ENCODE measurements around the gene NAA10.

The NAA10 gene

GRCh38 chrX:153909980-153910360, 24.9 kb downstream of the NAA10 start:
- Mint-ChIP-seq H3K27ac (no peak overlapping the region), H3K9me3 (no peaks in the 10 kb centered on the region), H3K4me1 (ENCODE audit: low read depth) (peaks cover 32% of the 10 kb centered on the region), H3K27me3 (no peaks in the 10 kb centered on the region), H3K4me3 (no peak overlapping the region), H3K36me3 (ENCODE audit: low read depth) (peaks cover 83% of the 10 kb centered on the region)
- intact Hi-C loops (cut with micrococcal nuclease): no loop called here

- Mint-ChIP-seq H3K9me3 (no peaks in the 10 kb centered on the region), H3K27me3 (no peaks in the 10 kb centered on the region), H3K4me3 (no peak overlapping the region), H3K36me3 (ENCODE audit: low read depth) (peaks cover 77% of the 10 kb centered on the region), H3K4me1 (ENCODE audit: low read depth) (peaks cover 37% of the 10 kb centered on the region), H3K27ac (no peak overlapping the region)
- intact Hi-C loops (cut with micrococcal nuclease): no loop called here
Observed at GRCh38 chrX:153909024-153909979, 25.5 kb downstream of the NAA10 start.

- Mint-ChIP-seq H3K9me3 (no peaks in the 10 kb centered on the region), H3K36me3 (ENCODE audit: low read depth) (peaks cover 67% of the 10 kb centered on the region), H3K4me3 (no peak overlapping the region), H3K27me3 (no peaks in the 10 kb centered on the region), H3K4me1 (ENCODE audit: low read depth) (peaks cover 47% of the 10 kb centered on the region), H3K27ac (peak overlapping the region; percentile 25)
- intact Hi-C loops (cut with micrococcal nuclease): no loop called here
Observed at GRCh38 chrX:153908219-153908860, 26.5 kb downstream of the NAA10 start.

- Mint-ChIP-seq H3K27ac (no peak overlapping the region), H3K9me3 (no peaks in the 10 kb centered on the region), H3K36me3 (ENCODE audit: low read depth) (peaks cover 58% of the 10 kb centered on the region), H3K27me3 (no peaks in the 10 kb centered on the region), H3K4me1 (ENCODE audit: low read depth) (peaks cover 55% of the 10 kb centered on the region), H3K4me3 (no peak overlapping the region)
- intact Hi-C loops (cut with micrococcal nuclease): no loop called here
Observed at GRCh38 chrX:153907456-153907855, 27.4 kb downstream of the NAA10 start.

GRCh38 chrX:153906126-153906917, 28.5 kb downstream of the NAA10 start:
- H3K4me3 Mint-ChIP-seq: no peak overlapping the region
- no peaks in the 10 kb centered on the region for H3K27me3 Mint-ChIP-seq
- intact Hi-C loops (cut with micrococcal nuclease): no loop called here
- peak overlapping the region; percentile 92 for H3K27ac Mint-ChIP-seq
- H3K36me3 Mint-ChIP-seq (ENCODE audit: low read depth): peaks cover 47% of the 10 kb centered on the region
- no peaks in the 10 kb centered on the region for H3K9me3 Mint-ChIP-seq
- H3K4me1 Mint-ChIP-seq (ENCODE audit: low read depth): peaks cover 67% of the 10 kb centered on the region

- H3K4me1 Mint-ChIP-seq (ENCODE audit: low read depth): peaks cover 74% of the 10 kb centered on the region
- intact Hi-C loops (cut with micrococcal nuclease): no loop called here
- no peak overlapping the region for H3K4me3 Mint-ChIP-seq
- H3K9me3 Mint-ChIP-seq: no peaks in the 10 kb centered on the region
- H3K27me3 Mint-ChIP-seq: no peaks in the 10 kb centered on the region
- H3K36me3 Mint-ChIP-seq (ENCODE audit: low read depth): peaks cover 43% of the 10 kb centered on the region
- peak overlapping the region; percentile 92 for H3K27ac Mint-ChIP-seq
Observed at GRCh38 chrX:153905481-153906095, 29.2 kb downstream of the NAA10 start.

GRCh38 chrX:153903991-153904957, 30.6 kb downstream of the NAA10 start, which contains the start of gene AVPR2:
Gene AVPR2 (plus strand): TSS chrX:153904673. CDS start chrX:153905146, 473 bp downstream.
- intact Hi-C loops (cut with micrococcal nuclease): no loop called here
- H3K4me1 Mint-ChIP-seq (ENCODE audit: low read depth): peaks cover 76% of the 10 kb centered on the region
- H3K4me3 Mint-ChIP-seq: peak within 1 kb of the TSS; percentile 61

GRCh38 chrX:153903238-153903980, 31.4 kb downstream of the NAA10 start:
- Mint-ChIP-seq H3K4me1 (ENCODE audit: low read depth) (peaks cover 69% of the 10 kb centered on the region), H3K9me3 (no peaks in the 10 kb centered on the region), H3K4me3 (peak overlapping the region; percentile 61), H3K27ac (peak overlapping the region; percentile 92), H3K36me3 (ENCODE audit: low read depth) (peaks cover 21% of the 10 kb centered on the region), H3K27me3 (no peaks in the 10 kb centered on the region)
- intact Hi-C loops (cut with micrococcal nuclease): no loop called here

More at GRCh38 chrX:153903991-153904957, 30.6 kb downstream of the NAA10 start, which contains the start of gene AVPR2:
- H3K27ac Mint-ChIP-seq: peak within 1 kb of the TSS; percentile 92
- peaks cover 30% of the 10 kb centered on the region for H3K36me3 Mint-ChIP-seq (ENCODE audit: low read depth)
- no peaks in the 10 kb centered on the region for H3K9me3 Mint-ChIP-seq
- no peaks in the 10 kb centered on the region for H3K27me3 Mint-ChIP-seq

- Mint-ChIP-seq H3K9me3 (no peaks in the 10 kb centered on the region), H3K4me1 (ENCODE audit: low read depth) (peaks cover 67% of the 10 kb centered on the region), H3K27ac (peak overlapping the region; percentile 92), H3K36me3 (ENCODE audit: low read depth) (peaks cover 11% of the 10 kb centered on the region), H3K27me3 (no peaks in the 10 kb centered on the region), H3K4me3 (no peak overlapping the region)
- intact Hi-C loops (cut with micrococcal nuclease): no loop called here
Observed at GRCh38 chrX:153902385-153902784, 32.5 kb downstream of the NAA10 start.

GRCh38 chrX:153901753-153902140, 33.1 kb downstream of the NAA10 start:
- H3K4me1 Mint-ChIP-seq (ENCODE audit: low read depth): peaks cover 62% of the 10 kb centered on the region

GRCh38 chrX:153900831-153901752, 33.7 kb downstream of the NAA10 start:
- Mint-ChIP-seq H3K36me3 (ENCODE audit: low read depth) (no peaks in the 10 kb centered on the region), H3K4me1 (ENCODE audit: low read depth) (peaks cover 55% of the 10 kb centered on the region), H3K27ac (peak overlapping the region; percentile 92), H3K9me3 (no peaks in the 10 kb centered on the region), H3K4me3 (peak overlapping the region; percentile 30), H3K27me3 (peaks cover 4% of the 10 kb centered on the region)
- intact Hi-C loops (cut with micrococcal nuclease): no loop called here

More at GRCh38 chrX:153901753-153902140, 33.1 kb downstream of the NAA10 start:
- Mint-ChIP-seq H3K27me3 (no peaks in the 10 kb centered on the region), H3K27ac (peak overlapping the region; percentile 92), H3K9me3 (no peaks in the 10 kb centered on the region), H3K4me3 (peak overlapping the region; percentile 38), H3K36me3 (ENCODE audit: low read depth) (peaks cover 5% of the 10 kb centered on the region)
- intact Hi-C loops (cut with micrococcal nuclease): no loop called here

Data from dendritic cell treated with granulocyte-macrophage colony-stimulating factor and Interleukin-4, amounts not matched to agents 40 ng/mL and 50 ng/mL, for 4 days (primary cell).